Measurements from ENCODE around the gene TEX38.

GRCh38 chr1:46676531-46676930 lies 4.9 kb downstream of the TEX38 start:
- TF ChIP-seq CTCF (IDR thresholded peaks at IDR 0.05), result no peak
- TF ChIP-seq, protein P1, sequence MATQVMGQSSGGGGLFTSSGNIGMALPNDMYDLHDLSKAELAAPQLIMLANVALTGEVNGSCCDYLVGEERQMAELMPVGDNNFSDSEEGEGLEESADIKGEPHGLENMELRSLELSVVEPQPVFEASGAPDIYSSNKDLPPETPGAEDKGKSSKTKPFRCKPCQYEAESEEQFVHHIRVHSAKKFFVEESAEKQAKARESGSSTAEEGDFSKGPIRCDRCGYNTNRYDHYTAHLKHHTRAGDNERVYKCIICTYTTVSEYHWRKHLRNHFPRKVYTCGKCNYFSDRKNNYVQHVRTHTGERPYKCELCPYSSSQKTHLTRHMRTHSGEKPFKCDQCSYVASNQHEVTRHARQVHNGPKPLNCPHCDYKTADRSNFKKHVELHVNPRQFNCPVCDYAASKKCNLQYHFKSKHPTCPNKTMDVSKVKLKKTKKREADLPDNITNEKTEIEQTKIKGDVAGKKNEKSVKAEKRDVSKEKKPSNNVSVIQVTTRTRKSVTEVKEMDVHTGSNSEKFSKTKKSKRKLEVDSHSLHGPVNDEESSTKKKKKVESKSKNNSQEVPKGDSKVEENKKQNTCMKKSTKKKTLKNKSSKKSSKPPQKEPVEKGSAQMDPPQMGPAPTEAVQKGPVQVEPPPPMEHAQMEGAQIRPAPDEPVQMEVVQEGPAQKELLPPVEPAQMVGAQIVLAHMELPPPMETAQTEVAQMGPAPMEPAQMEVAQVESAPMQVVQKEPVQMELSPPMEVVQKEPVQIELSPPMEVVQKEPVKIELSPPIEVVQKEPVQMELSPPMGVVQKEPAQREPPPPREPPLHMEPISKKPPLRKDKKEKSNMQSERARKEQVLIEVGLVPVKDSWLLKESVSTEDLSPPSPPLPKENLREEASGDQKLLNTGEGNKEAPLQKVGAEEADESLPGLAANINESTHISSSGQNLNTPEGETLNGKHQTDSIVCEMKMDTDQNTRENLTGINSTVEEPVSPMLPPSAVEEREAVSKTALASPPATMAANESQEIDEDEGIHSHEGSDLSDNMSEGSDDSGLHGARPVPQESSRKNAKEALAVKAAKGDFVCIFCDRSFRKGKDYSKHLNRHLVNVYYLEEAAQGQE (IDR thresholded peaks at IDR 0.05; ENCODE audit: insufficient read depth in 1 of 2, low read depth in 2 of 2, low read length in 1 of 2), result no peak
- TF ChIP-seq POLR2AphosphoS5 (IDR thresholded peaks at IDR 0.05; ENCODE audit: low read depth, low read length), result no peak
- no peak for TF ChIP-seq TCF7L2 (IDR thresholded peaks at IDR 0.05; ENCODE audit: low read depth, low read length)

Data from Panc1 (cell line).